GM10266 (cell line): ENCODE measurements around the gene IL11.

Source experiments
- DNase-seq: peaks from one replicate; pipeline ENCODE4 v3.0.0; 2012; ENCODE audit errors: extremely low spot score
- TF ChIP-seq, protein P1 (sequence below): IDR thresholded peaks from 2 replicates; pipeline ENCODE4 v1.5.1; 2012; ENCODE audit warnings: mild to moderate bottlenecking, low read depth; ENCODE audit not compliant: control insufficient read depth, insufficient read depth; ENCODE audit errors: missing control alignments

Gene IL11

DNA sequence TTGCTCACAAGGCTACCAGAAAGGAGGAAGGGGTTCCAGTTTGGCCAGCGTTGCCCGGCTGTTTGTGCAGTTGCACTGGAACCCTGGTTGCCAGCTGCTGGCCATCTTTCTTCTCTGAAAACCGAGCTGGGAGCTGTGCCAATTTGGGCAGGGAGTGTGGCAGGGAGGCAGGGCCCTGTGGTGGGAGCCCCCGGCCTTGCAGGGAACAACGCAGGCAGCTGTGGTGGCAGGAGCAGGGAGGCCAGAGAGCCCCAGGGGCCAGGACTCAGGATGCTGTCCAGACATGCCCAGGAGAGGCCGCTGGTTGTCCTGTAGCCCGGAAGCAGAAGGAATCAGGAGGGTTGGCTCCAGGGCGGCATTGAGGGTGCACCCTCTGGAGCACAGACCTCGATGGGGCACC lies 25.8 kb downstream of the IL11 start:
- no peak for DNase-seq
- TF ChIP-seq, protein P1, sequence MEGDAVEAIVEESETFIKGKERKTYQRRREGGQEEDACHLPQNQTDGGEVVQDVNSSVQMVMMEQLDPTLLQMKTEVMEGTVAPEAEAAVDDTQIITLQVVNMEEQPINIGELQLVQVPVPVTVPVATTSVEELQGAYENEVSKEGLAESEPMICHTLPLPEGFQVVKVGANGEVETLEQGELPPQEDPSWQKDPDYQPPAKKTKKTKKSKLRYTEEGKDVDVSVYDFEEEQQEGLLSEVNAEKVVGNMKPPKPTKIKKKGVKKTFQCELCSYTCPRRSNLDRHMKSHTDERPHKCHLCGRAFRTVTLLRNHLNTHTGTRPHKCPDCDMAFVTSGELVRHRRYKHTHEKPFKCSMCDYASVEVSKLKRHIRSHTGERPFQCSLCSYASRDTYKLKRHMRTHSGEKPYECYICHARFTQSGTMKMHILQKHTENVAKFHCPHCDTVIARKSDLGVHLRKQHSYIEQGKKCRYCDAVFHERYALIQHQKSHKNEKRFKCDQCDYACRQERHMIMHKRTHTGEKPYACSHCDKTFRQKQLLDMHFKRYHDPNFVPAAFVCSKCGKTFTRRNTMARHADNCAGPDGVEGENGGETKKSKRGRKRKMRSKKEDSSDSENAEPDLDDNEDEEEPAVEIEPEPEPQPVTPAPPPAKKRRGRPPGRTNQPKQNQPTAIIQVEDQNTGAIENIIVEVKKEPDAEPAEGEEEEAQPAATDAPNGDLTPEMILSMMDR = no peak

DNA sequence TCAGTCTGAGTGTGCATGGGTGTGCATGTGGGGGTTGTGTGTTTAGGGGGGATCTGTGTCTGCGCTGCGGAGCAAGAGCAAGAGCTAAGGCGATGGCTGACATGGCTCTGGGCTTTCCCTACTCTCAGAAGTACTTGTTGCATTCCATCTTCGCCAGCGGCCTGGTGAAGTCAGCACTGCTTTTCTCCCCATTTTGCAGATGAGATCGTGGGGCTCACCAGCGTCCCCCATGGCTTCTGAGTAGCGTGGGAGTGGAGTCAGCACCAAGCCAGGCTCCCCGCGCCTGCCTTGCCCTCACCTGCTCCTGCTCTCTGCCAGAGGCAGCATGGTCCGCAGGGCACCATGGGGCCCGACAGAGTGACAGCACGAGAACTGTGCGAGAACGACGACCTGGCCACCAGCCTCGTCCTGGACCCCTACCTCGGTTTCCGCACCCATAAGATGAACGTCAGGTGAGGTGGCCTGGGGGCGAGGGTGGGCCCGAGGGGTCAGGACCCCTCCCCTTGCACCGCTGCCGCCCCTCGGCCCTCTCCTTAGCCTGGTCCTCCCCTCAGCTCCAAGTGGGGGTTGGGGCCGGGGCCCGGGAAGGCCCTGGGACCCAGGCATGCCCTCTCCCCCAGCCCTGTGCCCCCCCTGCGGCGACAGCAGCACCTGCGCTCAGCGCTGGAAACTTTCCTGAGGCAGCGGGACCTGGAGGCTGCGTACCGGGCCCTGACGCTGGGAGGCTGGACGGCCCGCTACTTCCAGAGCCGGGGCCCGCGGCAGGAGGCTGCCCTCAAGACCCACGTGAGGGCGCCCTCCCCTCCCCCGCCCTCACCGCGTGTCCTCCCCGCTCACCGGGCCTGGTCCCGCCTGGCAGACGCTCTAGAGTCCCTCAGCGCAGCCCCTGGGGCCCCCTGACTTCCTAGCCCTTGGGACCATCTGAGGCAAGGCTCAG lies 28.4 kb downstream of the IL11 start:
- TF ChIP-seq, protein P1 = no peak
- DNase-seq = no peak

DNA sequence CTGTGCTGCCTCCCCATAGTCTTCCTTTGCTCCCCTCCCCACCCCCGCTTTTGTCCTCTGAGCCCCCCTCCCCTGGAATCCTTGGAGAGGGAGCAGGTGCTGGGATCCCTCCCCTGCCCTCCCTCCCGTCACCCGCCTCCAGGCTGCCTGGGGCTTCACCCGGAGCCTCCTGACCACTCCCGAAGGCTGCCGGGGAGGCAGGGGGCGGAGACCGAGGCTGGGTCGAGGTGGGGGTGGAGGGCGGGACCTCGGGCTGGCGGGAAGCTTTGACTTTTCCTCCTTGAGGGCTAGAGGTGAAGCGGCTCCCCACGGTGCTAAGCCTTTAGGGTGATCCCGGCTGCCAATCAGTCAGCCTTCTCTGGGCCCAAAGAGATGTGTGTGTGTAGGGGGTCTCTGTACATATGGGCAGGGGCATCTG lies 29.1 kb downstream of the IL11 start:
- TF ChIP-seq, protein P1 = no peak
- peak; percentile 95 for DNase-seq

DNA sequence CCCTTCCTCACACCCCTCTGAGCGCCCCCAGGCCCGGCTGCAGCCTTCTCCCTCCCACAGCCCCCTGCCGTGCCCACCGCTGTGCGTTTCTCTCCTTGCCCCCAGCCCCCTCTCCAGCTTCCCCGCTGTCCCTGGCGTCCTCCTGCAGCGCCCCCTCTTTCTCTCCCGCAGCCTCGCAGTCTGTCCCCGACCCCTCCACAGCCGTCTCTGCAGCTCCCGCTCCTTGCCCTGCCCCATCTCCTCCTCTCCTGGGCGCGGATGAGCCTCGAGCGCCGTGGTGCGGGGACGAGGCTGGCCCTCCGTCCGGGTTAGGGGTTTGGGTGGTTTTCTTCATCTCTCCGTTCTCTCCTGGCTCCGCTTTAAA lies 29.5 kb downstream of the IL11 start:
- peak; percentile 53 for DNase-seq
- TF ChIP-seq, protein P1 = peak; percentile 44

DNA sequence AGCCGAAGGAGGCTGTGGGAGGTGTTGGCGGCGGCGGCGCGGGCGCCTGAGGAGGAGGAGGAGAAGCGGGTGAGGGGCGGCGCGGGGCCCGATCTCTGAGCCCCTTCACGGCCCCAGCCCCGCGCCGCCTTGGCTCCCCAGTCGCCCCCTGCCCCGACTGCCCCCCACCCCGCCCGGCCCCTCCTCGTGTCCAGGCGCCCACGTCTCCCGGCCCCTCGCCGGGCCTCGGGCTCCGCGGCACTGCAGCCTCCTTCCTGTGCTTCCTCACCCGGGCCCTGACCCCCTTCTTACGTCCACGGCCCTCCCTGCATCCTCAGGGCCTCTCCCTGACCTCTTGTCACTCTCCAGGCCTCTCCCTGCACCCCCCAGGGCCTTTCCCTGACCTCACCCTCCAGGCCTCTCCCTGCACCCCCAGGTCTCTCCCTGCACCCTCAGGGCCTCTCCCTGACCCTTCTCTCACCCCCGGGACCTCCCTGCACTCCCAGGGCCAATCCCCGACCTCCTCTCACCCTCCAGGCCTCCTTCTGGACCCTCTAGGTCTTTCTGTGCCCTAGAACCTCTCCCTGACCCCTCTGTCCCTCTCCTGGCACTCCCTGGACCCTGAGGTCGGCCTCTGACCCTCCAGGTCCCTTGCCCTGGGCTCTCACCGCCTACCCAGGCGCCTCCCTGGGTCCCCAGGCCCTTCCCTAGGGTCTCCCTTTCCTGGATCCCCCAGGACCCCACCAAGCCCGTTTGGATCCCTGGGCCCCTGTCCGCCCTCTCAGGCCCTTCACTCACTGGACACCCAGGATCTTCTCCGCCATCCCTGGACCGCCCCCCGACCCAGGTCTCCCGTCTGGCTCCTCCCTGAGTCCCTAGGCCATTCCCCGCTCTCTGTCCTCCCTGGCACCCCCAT lies 30.1 kb downstream of the IL11 start:
- TF ChIP-seq, protein P1 = no peak
- no peak for DNase-seq

DNA sequence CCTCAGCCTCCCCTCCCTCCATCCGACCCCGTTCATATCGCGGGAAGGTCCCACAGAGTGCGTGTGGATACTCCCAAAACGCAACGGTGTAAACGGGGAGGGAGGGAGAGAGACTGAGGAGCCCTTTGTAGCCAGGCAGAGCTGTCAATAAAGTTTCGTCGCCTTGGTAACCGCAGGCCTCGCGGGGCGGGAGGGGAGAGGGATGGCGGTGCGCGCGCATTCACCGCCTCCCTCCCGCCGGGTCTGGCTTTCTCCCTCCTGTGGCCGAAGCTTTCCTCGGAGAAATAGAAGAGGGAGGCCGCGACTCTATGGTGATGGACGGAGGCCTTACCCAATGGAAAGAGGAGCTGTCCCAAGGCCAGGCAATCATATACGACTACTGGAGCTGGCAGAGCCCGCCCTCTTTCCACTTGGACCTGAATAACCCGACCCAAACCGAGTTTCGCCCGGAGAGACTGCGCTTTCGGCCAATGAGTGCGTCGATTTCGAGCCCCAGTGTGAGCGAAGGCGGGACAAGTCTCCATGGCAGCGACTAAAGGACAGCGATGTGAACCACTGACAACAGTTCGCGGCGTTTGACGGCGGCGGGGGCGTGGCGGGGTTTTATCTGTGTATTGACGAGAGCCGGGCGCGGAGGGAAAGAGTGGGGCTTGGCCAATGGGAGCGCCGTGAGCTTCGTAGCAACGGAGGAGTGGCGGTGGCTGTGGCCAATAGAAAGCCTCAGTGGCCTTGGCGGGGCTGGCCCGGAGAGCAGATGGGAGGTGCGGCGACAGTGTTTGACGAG lies 31.0 kb downstream of the IL11 start, which contains the start of gene KMT5C:
KMT5C (plus strand) TSS at position 772 of the 784 bp plus-strand sequence. CDS start 2,061 bp downstream, outside the sequence.
- peak; percentile 99 for DNase-seq
- TF ChIP-seq, protein P1 = no peak
